DND-41 (cell line): ENCODE measurements around the gene DPYD.

ENCODE experiments used
- CTCF ChIP-seq: IDR thresholded peaks from 2 replicates; pipeline ENCODE4 v1.5.1; 2012; ENCODE audit warnings: borderline replicate concordance, low read length, moderate library complexity, mild to moderate bottlenecking; ENCODE audit not compliant: poor library complexity, severe bottlenecking; ENCODE audit errors: extremely low read depth
- EZH2 ChIP-seq: IDR thresholded peaks from 3 replicates; pipeline ENCODE4 v1.6.1; 2012; ENCODE audit warnings: borderline replicate concordance, low read depth, mild to moderate bottlenecking, moderate library complexity, low read length, inconsistent platforms; ENCODE audit not compliant: severe bottlenecking

GRCh38 chr1:97417661-97418060, 503.2 kb downstream of the DPYD start:
- no peak for TF ChIP-seq CTCF
- TF ChIP-seq EZH2 = no peak
